GM18498 (cell line): Measurements from ENCODE around the gene TNPO1.
"Not testable (repeated sequence)": the region's sequence is repeated elsewhere in the genome, so short reads cannot be mapped to it uniquely, and the experiment has no call there.

Source experiments
- ATAC-seq: cut with Tn5 transposase; IDR thresholded peaks from one replicate; pipeline ENCODE4 v1.9.1; 2021; ENCODE audit warnings: mild to moderate bottlenecking, moderate library complexity; ENCODE audit not compliant: unreplicated experiment

TNPO1 gene

DNA sequence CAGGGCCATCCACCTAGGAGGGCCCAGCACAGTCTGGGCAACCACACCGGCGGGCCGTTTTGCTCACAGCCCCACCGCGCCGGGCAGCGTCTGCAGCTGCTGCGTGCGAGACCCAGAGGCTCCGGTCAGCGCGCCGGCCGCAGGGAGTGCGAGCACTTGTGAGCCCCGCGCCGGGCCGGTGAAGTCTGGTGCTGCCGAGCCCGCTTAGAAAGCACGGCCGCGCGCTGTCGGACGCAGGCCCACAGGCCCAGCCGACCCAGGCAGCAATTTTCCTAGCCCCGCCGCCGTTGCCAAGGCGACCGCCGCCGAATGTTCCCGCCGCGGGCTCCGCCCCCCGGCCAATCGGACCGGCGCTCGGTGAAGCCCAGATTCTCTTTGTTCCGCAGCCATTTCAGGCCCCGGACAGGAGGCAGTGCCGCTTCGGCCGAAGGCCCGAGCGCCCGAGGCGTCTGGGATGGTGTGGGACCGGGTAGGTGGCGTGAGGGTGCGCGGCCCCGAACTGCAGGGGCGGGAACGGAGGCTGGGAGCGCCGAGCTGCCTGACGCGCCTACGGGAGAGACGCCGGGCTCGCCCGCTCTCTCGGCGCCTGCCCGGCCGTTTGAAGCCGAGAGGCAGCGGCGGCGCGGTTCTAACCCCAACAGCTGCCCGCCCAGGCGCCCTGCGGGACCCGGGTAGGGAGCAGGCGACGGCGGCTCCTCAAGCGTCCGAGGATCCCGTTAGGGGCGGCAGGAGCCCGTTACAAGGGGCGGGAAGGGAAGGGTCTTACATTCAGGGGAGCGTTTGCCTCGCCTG lies at the start of gene TNPO1:
TNPO1 (plus strand) TSS at position 378 of the 792 bp plus-strand sequence; CDS start at position 455, 77 bp downstream.
- ATAC-seq: peak; percentile 89

GRCh38 chr5:72767289-72768010 lies 49.0 kb upstream of the TNPO1 start:
- ATAC-seq: no peak

DNA sequence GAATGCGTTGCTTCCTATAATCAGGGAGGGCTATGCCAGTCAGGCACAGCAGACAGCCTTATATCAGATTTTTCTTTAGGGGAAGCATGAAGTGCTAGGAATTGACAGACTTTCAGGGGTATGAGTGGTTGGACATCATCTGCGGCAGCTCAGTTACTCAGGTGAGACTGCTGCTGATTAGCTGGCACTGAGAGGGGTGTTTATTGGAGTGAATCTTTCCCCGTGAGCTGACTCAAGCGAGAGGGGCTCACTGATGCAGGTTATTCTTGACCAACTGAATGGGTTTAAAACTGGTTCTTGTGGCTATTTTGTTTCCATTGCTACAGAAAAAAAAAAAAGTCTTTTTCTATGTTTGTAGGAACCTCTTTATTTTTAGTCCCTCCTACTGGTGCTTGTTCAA lies 46.2 kb upstream of the TNPO1 start:
- no peak for ATAC-seq

DNA sequence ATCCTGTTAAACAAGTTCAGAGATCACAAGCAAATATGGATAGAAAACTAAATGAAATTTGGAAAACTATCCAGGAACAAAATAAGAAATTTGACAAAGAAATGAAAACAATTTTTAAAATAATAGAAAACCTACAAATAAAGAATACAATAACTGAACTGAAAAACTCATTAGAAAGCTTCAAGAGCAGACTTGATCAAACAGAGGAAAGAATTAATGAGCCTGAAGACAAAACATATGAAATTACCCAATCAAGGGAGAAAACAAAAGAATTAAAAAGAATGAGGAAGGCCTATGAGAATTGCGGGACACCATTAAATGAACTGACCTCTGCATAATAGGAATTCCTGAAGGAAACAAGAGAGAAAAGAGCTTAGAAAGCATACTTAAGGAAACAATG lies 39.8 kb upstream of the TNPO1 start:
- no peak for ATAC-seq

DNA sequence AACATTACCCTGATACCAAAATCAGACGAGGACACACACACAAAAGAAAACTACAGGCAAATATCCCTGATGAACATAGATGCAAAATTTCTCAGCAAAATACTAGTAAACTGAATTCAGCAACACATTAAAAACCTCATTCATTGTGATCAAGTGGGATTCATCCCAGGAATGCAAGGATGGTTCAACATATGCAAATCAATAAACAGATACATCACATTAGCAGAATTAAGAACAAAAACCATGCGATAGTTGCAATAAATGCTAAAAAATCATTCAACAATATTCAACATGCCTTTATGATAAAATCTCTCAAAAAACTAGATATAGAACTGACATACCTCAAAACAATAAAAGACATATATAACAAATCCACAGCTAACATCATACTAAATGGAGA lies 36.9 kb upstream of the TNPO1 start:
- ATAC-seq: no peak

DNA sequence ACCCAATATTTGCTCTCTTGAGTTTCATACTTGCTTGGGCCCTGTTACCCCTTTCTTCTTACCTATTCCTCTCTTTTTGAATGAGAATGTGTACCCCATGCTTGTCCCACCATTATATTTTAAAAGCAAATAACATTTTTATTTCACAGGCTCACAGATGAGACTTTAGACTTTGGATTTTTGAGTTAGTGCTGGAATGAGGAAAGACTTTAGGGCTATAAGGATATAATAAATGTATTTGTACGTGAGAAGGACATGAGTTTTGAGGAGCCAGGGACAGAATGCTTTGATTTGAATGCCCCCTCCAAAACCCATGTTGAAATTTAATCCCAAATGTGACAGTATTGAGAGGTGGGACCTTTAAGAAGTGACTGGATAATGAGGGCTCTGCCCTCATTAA lies 33.1 kb upstream of the TNPO1 start:
- ATAC-seq: no peak

DNA sequence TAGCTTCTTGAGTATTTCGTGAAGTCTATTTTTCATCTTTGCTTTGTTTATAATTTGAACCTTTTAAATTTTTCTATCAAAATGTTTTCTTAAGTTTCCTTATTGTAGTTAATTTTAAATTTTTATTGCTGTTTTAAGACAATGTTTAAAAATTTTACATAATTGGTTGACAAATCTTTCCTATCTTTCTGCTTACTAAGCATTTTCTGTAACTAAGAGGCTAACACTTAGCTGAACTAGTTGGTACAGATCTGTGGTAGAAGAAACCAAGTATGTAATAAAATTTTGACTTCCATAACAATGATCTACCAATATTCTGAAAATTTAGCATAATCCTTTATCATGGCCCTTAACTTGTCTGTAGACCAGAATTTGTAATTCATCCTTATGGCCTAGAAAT lies 32.3 kb upstream of the TNPO1 start:
- no peak for ATAC-seq

DNA sequence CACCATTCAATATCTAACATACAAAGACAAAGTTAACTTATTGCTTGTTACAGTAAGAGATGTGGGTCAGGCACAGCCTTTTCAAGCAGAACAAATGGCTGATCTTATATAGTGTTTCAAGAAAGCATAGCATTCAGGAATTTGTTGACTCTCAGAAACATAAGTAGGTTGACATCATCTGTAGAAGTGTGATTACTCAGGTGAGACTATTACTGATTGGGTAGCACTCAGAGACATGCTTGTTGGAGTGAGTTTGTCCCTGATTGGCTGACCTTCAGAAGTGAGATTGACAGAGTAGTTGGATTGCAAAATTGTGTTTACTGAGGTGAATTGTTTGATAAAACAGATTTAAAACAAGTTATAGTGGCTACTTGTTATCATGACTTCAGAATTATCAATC lies 30.7 kb upstream of the TNPO1 start:
- ATAC-seq: no peak

GRCh38 chr5:72786676-72787075 lies 29.8 kb upstream of the TNPO1 start:
- ATAC-seq: no peak

- no peak for ATAC-seq
Observed at GRCh38 chr5:72788866-72789505, 27.5 kb upstream of the TNPO1 start.

- ATAC-seq: no peak
Observed at GRCh38 chr5:72790186-72790585, 26.3 kb upstream of the TNPO1 start.

GRCh38 chr5:72792662-72793061 lies 23.8 kb upstream of the TNPO1 start:
- ATAC-seq: not testable (repeated sequence)

DNA sequence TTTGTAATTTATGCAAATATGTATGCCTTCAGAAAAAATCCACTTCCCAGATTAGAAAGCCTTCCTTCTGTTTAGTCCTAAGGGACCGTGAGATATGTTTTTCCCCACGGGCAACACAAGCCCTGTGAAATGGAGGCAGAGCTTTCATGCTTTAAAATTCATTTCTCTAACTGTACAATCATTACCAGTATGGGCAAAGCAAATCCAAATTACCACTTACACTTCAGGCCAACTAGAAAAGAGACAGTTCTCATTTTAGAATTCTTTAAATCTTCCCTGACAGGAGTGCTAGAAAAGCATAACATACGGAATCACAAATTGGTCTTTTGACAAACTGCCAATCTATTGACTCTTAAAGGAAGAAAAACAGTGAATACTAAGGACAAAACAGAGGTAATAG lies 20.5 kb upstream of the TNPO1 start:
- ATAC-seq: no peak

GRCh38 chr5:72799721-72800120 lies 16.7 kb upstream of the TNPO1 start:
- ATAC-seq: no peak

DNA sequence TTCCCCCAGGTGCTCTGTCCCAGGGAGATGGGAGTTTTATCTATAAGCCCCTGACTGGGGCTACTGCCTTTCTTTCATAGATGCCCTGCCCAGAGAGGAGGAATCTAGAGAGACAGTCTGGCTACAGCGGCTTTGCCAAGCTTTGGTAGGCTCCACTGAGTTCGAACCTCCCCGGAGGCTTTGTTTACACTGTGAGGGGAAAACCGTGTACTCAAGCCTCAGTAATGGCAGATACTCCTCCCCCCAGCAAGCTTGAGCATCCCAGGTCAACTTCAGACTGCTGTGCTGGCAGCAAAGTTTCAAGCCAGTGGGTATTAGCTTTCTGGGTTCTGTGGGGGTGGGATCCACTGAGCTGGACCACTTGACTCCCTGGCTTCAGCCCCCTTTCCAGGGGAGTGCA lies 7.8 kb upstream of the TNPO1 start:
- not testable (repeated sequence) for ATAC-seq

DNA sequence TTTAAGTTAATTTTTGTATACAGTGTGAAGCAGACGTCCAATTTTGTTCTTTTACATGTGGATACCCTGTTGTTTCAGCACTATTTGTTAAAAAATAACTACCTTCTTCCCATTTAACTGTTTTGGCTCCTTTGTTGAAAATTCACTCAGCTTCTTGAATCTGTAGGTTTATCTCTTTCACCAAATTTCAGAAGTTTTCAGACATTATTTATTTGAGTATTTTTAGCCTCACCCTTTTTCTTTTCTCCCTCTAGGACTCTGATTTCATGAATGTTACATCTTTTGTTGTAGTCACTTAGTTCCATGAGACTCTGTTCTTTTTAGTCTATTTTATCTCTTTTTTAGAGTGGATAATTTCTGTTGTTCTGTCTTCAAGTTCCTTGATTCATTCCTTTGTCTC lies 4.6 kb upstream of the TNPO1 start:
- no peak for ATAC-seq

DNA sequence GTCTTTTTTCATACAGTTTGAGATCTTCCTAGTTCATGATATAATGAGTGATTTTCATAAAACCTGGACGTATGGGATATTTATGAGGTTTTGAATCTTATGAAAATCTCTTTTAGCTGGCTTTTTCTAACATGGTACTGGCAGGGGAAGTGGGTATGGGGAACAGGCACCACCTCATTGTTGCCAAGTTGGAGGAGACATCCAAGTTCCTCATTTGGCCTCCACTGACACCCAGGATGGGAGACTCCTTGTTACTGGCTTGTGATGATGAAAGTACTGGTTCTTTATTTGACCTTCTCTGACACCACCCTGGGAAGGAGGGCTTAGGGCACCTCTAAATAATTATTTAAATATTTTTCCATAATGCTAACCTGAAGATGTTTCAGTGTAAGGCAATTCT lies 4.0 kb upstream of the TNPO1 start:
- ATAC-seq: no peak

DNA sequence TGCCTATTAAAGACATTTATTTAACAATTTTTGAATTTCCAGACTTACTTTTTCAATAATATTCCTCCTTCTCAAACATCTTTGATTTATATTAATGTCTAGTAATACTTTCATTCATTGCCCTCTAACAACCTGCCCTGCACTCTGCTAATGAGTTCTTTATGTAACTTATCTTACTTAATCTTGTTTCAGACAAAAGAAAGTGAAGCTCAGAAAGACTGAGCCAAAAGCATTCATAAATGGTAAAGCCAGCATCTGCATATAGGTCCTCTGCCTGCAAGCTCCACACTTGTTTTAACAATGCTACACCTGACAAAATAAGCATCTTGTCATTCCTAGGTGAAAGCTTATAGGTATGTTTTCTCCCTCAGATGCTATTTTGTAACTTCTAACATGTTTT lies 2.4 kb upstream of the TNPO1 start:
- no peak for ATAC-seq

DNA sequence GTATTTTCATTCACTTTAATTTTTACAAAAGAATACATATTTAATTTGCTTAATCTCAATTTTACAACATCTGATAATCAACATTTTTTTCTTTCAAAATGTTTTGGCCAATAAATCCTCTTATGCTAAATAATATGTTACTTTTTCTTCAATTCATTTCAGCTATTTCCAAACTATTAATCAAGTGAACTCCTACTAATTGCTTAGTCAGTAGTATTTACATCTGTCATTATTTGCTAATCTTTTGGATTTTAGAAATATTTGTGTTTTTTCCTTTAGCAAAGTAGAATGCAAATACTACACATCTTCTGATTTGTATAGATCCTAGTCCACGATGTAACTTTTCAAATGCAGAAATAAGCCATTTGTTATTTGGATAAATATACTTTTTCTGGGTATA lies 1.6 kb upstream of the TNPO1 start:
- ATAC-seq: no peak

- ATAC-seq: no peak
Observed at GRCh38 chr5:72815580-72816283, 729 bp upstream of the TNPO1 start.

- peak; percentile 21 for ATAC-seq
Observed at GRCh38 chr5:72817076-72817481, 618 bp downstream of the TNPO1 start.
